IPS DF 19.7 (cell line): ENCODE results near the gene SYTL3.
"Not testable (repeated sequence)": the region's sequence is repeated elsewhere in the genome, so short reads cannot be mapped to it uniquely, and the experiment has no call there.

Experiments used
- DNase-seq: peaks from one replicate; pipeline ENCODE4 v3.0.0-alpha.2; 2013; ENCODE audit warnings: low read depth, low spot score

SYTL3 gene

GRCh38 chr6:158791274-158791855 is 141.5 kb downstream of the SYTL3 start:
- no peak for DNase-seq

DNA sequence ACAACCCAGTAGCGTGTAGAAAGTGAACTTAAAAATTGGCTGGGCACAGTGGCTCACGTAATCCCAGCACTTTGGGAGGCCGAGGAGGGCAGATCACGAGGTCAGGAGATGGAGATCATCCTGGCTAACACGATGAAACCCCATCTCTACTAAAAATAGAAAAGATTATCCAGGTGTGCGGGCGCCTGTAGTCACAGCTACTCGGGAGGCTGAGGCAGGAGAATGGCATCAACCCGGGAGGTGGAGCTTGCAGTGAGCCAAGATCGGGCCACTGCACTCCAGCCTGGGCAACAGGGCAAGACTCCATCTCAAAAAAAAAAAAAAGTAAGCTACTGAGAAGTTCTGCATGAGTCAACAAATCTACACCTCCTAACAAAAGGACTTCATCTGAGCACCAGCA is 142.7 kb downstream of the SYTL3 start:
- DNase-seq = not testable (repeated sequence)

DNA sequence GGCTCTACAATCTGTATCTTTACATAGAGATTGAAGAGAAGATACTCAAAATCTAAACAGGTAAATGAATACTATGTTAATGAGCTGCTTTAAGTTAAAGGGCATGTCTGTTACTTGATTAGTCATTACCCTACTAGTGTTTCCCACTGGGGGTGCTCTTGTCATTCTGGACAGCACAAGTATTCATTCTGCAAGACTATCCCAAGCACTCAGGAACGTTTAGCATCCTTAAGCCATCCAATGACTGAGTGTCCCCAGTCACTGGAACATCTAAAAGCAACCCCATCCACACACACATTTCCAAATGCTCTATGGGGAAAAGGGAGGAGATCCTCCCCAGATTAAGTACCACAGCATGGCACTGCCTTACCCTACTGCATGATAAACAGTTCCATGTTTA is 143.6 kb downstream of the SYTL3 start:
- peak; percentile 48 for DNase-seq

DNA sequence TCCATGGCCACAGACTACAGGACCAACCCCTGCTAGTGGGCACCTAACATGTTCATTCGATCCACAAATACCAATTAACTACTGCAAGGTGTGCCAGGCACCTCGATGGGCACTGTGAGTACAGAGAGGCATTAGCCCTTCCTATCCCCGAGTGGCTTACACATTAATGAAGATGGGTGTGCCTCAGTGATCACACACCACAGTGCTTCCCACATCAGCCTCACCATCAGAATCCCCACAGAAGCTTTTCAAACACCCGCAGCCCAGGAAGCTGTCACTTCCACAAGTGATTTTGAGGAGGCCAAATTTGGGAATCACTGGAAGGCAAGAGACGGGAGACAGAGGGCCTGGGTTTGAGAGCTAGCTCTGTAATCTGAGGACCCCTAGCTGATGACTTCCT is 145.7 kb downstream of the SYTL3 start:
- no peak for DNase-seq

GRCh38 chr6:158796353-158796752 is 146.5 kb downstream of the SYTL3 start:
- DNase-seq = no peak

GRCh38 chr6:158797331-158798310 is 147.8 kb downstream of the SYTL3 start:
- no peak for DNase-seq

- no peak for DNase-seq
Observed at GRCh38 chr6:158798311-158798710, 148.5 kb downstream of the SYTL3 start.

GRCh38 chr6:158799051-158799792 is 149.4 kb downstream of the SYTL3 start:
- DNase-seq = no peak

DNA sequence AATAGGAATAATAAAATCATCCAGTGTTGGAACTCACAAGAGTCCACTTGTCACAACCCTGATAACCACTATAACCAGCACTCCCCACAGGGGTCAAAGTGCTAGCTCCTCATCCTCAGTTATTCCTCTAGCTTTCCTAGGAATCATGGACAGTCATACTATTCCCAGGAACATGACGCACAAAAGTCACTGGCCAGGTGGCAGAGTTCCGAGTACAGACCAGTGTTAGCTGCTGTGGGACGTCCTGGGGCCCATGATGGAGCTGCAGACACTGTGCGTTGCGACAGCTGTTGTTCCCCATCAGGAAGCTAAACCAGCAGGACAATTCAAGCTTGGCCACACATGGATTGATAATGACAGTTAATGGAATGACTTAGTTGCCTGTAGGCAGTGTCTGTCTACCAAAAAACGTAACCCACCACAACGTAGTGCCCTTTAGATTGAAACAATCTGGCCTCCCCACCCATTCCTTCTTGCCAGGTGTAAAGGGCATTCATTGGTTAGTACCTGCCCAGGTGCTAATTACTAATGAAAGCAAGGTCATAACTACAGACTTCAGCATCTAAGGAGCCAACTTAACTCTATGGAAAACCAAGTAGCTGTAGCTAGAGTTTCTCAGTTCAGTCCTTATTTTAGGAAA is 151.9 kb downstream of the SYTL3 start:
- DNase-seq = no peak

GRCh38 chr6:158803733-158804143 is 153.9 kb downstream of the SYTL3 start:
- DNase-seq = no peak

- DNase-seq = no peak
Observed at GRCh38 chr6:158804207-158804606, 154.4 kb downstream of the SYTL3 start.

- no peak for DNase-seq
Observed at GRCh38 chr6:158805698-158806377, 156.0 kb downstream of the SYTL3 start.

DNA sequence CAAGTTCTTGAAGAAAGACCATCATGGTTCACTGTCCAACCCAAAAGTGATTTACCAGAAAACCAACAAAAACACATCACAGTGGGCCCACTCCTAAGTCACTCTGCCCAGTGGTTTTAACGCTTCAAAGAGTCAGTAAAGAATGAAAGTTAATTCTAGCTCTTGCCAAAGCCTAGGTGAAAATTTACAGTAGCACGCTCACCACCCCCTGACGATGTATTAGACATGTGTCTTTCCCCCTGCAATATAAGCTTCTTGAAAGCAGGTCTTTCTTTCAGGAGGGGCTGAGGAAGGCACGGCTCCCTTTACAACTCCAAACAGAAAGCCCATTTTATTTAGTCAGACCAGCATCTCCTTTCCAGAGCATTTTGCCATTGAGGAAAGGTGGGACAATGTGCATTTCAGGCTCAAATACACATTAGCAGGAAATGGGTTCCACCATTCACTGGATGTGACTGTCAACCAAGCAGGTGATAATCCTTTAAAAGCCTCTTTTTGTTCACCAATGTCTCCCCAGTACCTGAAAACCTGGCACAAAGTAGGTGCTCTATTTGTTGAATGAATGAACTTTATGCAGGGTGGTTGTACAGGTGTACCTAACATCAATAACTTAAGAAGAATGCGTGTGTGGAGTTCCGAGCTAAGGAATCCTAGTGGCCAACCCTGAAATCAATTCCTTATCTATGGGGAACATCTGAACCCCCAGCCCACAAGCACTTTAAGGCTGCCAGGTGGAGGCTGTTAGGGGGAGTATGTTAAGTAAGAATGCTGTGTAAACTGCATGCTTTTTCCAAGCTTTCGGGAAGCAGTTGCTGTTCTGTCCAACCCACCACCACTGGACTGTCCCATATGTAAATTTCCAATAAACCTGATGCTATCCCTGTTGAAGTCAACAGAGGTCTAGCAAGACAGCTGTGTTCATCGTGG is 157.9 kb downstream of the SYTL3 start:
- DNase-seq = no peak

DNA sequence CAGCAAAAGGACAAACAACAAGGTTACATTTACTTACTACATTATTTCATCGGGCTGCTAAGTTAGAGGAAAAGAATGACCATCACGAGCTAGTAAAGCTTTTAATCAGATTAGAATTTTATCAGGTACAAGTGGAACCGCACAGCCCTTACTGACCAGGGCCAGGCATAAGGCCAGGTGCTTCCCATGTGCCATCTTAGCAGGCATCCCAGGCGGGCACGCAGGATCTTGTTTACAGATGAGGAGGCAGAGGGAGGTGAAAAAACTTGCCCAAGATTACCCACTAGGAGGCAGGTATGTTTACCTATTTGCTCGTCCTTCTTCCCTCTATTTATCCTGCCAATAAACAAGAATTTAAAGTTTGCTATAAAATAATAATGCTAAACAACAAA is 158.6 kb downstream of the SYTL3 start:
- DNase-seq = no peak

- DNase-seq = no peak
Observed at GRCh38 chr6:158808941-158809678, 159.3 kb downstream of the SYTL3 start.

GRCh38 chr6:158810155-158811095 is 160.6 kb downstream of the SYTL3 start:
- DNase-seq = no peak

- no peak for DNase-seq
Observed at GRCh38 chr6:158812611-158813010, 162.8 kb downstream of the SYTL3 start.

DNA sequence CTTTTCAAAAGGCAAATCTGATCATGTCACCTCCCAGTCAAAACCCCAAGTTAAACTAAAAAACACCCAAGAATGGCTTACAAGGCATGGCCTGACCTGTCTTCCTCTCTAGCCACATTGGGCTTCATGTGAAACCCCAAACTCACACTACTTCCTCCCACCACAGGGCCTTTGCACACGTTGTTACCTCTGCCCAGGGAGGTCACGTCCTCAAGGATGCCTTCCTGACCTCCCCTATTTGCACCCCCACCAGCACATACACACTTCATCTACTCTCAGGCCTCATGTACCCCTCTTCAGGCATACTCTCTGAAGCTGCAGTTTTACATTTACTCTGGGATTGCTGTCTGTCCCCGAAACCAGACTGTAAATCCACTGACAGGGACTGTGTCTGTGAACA is 163.2 kb downstream of the SYTL3 start:
- DNase-seq = no peak
